HepG2 (cell line): ENCODE data around the gene CISD2. TPM values are rescaled to one million over a fixed set of nuclear protein-coding genes. Genes with fewer than 3 reads are reported as not detected.

ENCODE experiments used
- ARID5B ChIP-seq: IDR thresholded peaks from 2 replicates; pipeline ENCODE4 v1.4.0; 2020; ENCODE audit warnings: mild to moderate bottlenecking, missing genetic modification reagents
- CC2D1A ChIP-seq: sonication (generic); formaldehyde crosslinking; IDR thresholded peaks from 2 replicates; pipeline ENCODE4 v1.8.1; 2023; ENCODE audit warnings: mild to moderate bottlenecking, missing genetic modification reagents
- CREM ChIP-seq, 2 experiments: sonication (generic) in 1 of 2; formaldehyde crosslinking in 1 of 2; IDR thresholded peaks; 2 replicates each; pipeline versions ENCODE4 v1.4.0 to v1.6.1; 2016 to 2020; ENCODE audit warnings: antibody characterized with exemption in 1 of 2, mild to moderate bottlenecking in 1 of 2, missing genetic modification reagents in 1 of 2
- HIVEP1 ChIP-seq: sonication (generic); formaldehyde crosslinking; IDR thresholded peaks from 2 replicates; pipeline ENCODE4 v1.4.0; 2020; ENCODE audit warnings: mild to moderate bottlenecking, missing genetic modification reagents
- KAT7 ChIP-seq: IDR thresholded peaks from 2 replicates; pipeline ENCODE4 v1.6.1; 2018; ENCODE audit warnings: borderline replicate concordance, missing compliant biosample characterization
- KMT2A ChIP-seq: sonication (generic); formaldehyde crosslinking; IDR thresholded peaks from 2 replicates; pipeline ENCODE4 v1.4.0; 2020; ENCODE audit warnings: missing genetic modification reagents
- KMT2B ChIP-seq: IDR thresholded peaks from 2 replicates; pipeline ENCODE4 v1.6.1; 2016; ENCODE audit warnings: missing genetic modification reagents, missing compliant biosample characterization
- STAG1 ChIP-seq: sonication (generic); formaldehyde crosslinking; IDR thresholded peaks from 2 replicates; pipeline ENCODE4 v1.4.0; 2020; ENCODE audit warnings: missing genetic modification reagents
- ZNF451 ChIP-seq: sonication (generic); formaldehyde crosslinking; IDR thresholded peaks from 2 replicates; pipeline ENCODE4 v1.5.0; 2020; ENCODE audit warnings: mild to moderate bottlenecking, missing genetic modification reagents
- ZNF572 ChIP-seq: sonication (generic); formaldehyde crosslinking; IDR thresholded peaks from 2 replicates; pipeline ENCODE4 v1.5.1; 2020; ENCODE audit warnings: mild to moderate bottlenecking, missing genetic modification reagents
- polyA plus RNA-seq, 8 experiments: library from polyadenylated mRNA; depleted of rRNA in 3 of 8; stranded (reverse) in 7 of 8; unstranded in 1 of 8; fragments of >200 nt; fragmentation: Illumina TruSeq in 4 of 8; extraction: Trizol in 4 of 8; gene quantifications; 2 replicates each; pipeline versions ENCODE4 v1.2.1 to v1.2.3, GENCODE V29; 2011 to 2016; ENCODE audit warnings: low read depth in 4 of 8, missing spikeins in 1 of 8, mixed read lengths in 1 of 8; ENCODE audit not compliant: insufficient read depth in 1 of 8
- total RNA-seq, 5 experiments: library from RNA; depleted of rRNA; stranded (reverse); fragments of >200 nt; fragmentation: Illumina TruSeq; extraction: Trizol; gene quantifications; 2 replicates each; pipeline ENCODE4 v1.2.3, GENCODE V29; 2016; ENCODE audit warnings: low read depth in 1 of 5

CISD2 gene
- total and polyA plus RNA-seq, 2 of the 13 experiments (the other 11 are each of a cell fraction or from before 2014, with no cell fraction given), result 24.5 to 37.7 TPM

GRCh38 chr4:102825261-102826091 is 43.3 kb upstream of the CISD2 start (continued):
- TF ChIP-seq ARID5B (CRISPR knock-in tag), result peak; percentile 24; the same call in 1 of the 2 replicates
- no peak for TF ChIP-seq HIVEP1 (CRISPR knock-in tag)
- TF ChIP-seq KMT2B (CRISPR knock-in tag), result 0 out of 2 replicates have a peak, but pooled peaks have one; percentile 54
- TF ChIP-seq CC2D1A, result 0 out of 2 replicates have a peak, but pooled peaks have one; percentile 34
- no peak; the same call in 1 of the 2 replicates for TF ChIP-seq CREM (IDR thresholded peaks at IDR 0.05)
- TF ChIP-seq CREM (CRISPR knock-in tag; IDR thresholded peaks at IDR 0.05), result no peak
- no peak for TF ChIP-seq ZNF451 (CRISPR knock-in tag)
- TF ChIP-seq ZNF572 (CRISPR knock-in tag), result no peak
- no peak for TF ChIP-seq STAG1
- TF ChIP-seq KAT7 (CRISPR knock-in tag), result 0 out of 2 replicates have a peak, but pooled peaks have one; percentile 14
- TF ChIP-seq KMT2A (CRISPR knock-in tag), result peak; percentile 69; the same call in 1 of the 2 replicates
